H1 (cell line): Measurements from ENCODE around the gene SSBP3. TPM values are rescaled to one million over a fixed set of nuclear protein-coding genes. Genes with fewer than 3 reads are reported as not detected.

Experiments used
- CTCF ChIA-PET: fragments of 300-600 bp; sonication (Branson Sonifier 250); formaldehyde crosslinking; loops from one replicate; lab custom pipeline; 2021; ENCODE audit not compliant: partially characterized antibody; lab: Charles Lee
- POLR2A ChIA-PET: fragments of 300-600 bp; sonication (Branson Sonifier 250); formaldehyde crosslinking; loops from one replicate; lab custom pipeline; 2021; ENCODE audit warnings: inconsistent platforms; ENCODE audit not compliant: partially characterized antibody; lab: Charles Lee
- DNase-seq, 2 experiments: peaks; one replicate each; pipeline versions ENCODE4 v3.0.0 to v3.0.0-alpha.2; 2010 to 2022; ENCODE audit warnings: low spot score in 2 of 2, low read depth in 1 of 2, mixed read lengths in 1 of 2
- FAIRE-seq: peaks from 2 replicates; lab custom pipeline; 2011; peaks lifted over from hg19 to GRCh38; lab: Jason Lieb, UNC
- H2AFZ ChIP-seq: 2 replicates; pipeline ENCODE4 v1.8.1; 2012; ENCODE audit warnings: low read length, inconsistent platforms
- H2AK5ac ChIP-seq: 2 replicates; pipeline ENCODE4 v1.6.1; 2013; ENCODE audit warnings: low read depth, low read length
- H2BK120ac ChIP-seq: replicated peaks from 2 replicates; pipeline ENCODE3; 2013; ENCODE audit warnings: low read depth, low read length, inconsistent platforms
- H2BK12ac ChIP-seq: 2 replicates; pipeline ENCODE4 v1.6.1; 2013; ENCODE audit warnings: low read depth, low read length
- H2BK15ac ChIP-seq: 2 replicates; pipeline ENCODE4 v1.6.1; 2013; ENCODE audit warnings: low read length
- H2BK20ac ChIP-seq: 2 replicates; pipeline ENCODE4 v1.6.1; 2013; ENCODE audit warnings: low read length
- H2BK5ac ChIP-seq: 2 replicates; pipeline ENCODE4 v1.6.1; 2013; ENCODE audit warnings: low read depth, low read length
- H3K14ac ChIP-seq: 2 replicates; pipeline ENCODE4 v1.6.1; 2013; ENCODE audit warnings: inconsistent platforms; ENCODE audit not compliant: insufficient read length
- H3K18ac ChIP-seq: 2 replicates; pipeline ENCODE4 v1.6.1; 2013; ENCODE audit warnings: low read length; ENCODE audit errors: extremely low read depth
- H3K23ac ChIP-seq: 2 replicates; pipeline ENCODE4 v1.6.1; 2013; ENCODE audit warnings: inconsistent platforms; ENCODE audit not compliant: insufficient read length
- H3K23me2 ChIP-seq: 2 replicates; pipeline ENCODE4 v1.6.1; 2013; ENCODE audit warnings: low read depth, low read length
- H3K27ac ChIP-seq: 2 replicates; pipeline ENCODE4 v1.6.1; 2011; ENCODE audit warnings: low read depth, low read length, inconsistent platforms
- H3K27me3 ChIP-seq, 4 experiments: replicated peaks in 1 of 4; 1 replicate in 1 of 4; 2 replicates in 3 of 4; pipeline versions ENCODE4 v1.6.1 to v1.8.1; 2011 to 2013; ENCODE audit warnings: low read length in 3 of 4, mild to moderate bottlenecking in 3 of 4, inconsistent platforms in 2 of 4, mixed read lengths in 2 of 4, moderate library complexity in 1 of 4; ENCODE audit not compliant: control insufficient read depth in 3 of 4, insufficient read depth in 3 of 4; ENCODE audit errors: extremely low read depth in 1 of 4
- H3K36me3 ChIP-seq, 4 experiments: 2 replicates each; pipeline versions ENCODE4 v1.6.1 to v1.8.1; 2011 to 2013; ENCODE audit warnings: mild to moderate bottlenecking in 4 of 4, low read length in 3 of 4, moderate library complexity in 2 of 4, control low read depth in 1 of 4, inconsistent platforms in 1 of 4; ENCODE audit not compliant: insufficient read depth in 4 of 4, control insufficient read depth in 2 of 4
- H3K4ac ChIP-seq: replicated peaks from 2 replicates; pipeline ENCODE3; 2013; ENCODE audit warnings: low read length, low read depth, mixed read lengths, inconsistent platforms; ENCODE audit not compliant: insufficient read length
- H3K4me1 ChIP-seq, 4 experiments: replicated peaks in 1 of 4; 1 replicate in 1 of 4; 2 replicates in 3 of 4; pipeline versions ENCODE4 v1.6.1 to v1.8.1; 2011 to 2013; ENCODE audit warnings: low read length in 3 of 4, inconsistent platforms in 2 of 4, mixed read lengths in 1 of 4; ENCODE audit not compliant: insufficient read depth in 4 of 4, control insufficient read depth in 3 of 4
- H3K4me2 ChIP-seq, 2 experiments: 2 replicates each; pipeline versions ENCODE4 v1.6.1 to v1.8.1; 2011 to 2013; ENCODE audit warnings: low read depth in 2 of 2, low read length in 2 of 2, control low read depth in 1 of 2, inconsistent platforms in 1 of 2, mild to moderate bottlenecking in 1 of 2; ENCODE audit not compliant: insufficient read depth in 1 of 2
- H3K4me3 ChIP-seq, 4 experiments: fragments of 200-600, 300-600 bp in 1 of 4; sonication (generic), shearing (Covaris generic), sonication (Bioruptor Twin) in 1 of 4; 2 replicates each; pipeline versions ENCODE4 v1.5.1 to v1.8.1; 2011 to 2016; ENCODE audit warnings: low read length in 4 of 4, low read depth in 3 of 4, control low read depth in 2 of 4, inconsistent platforms in 2 of 4, mild to moderate bottlenecking in 2 of 4, mixed read lengths in 1 of 4, moderate library complexity in 1 of 4; ENCODE audit not compliant: insufficient read depth in 2 of 4; ENCODE audit errors: extremely low read depth in 1 of 4
- H3K56ac ChIP-seq: replicated peaks from 2 replicates; pipeline ENCODE3; 2013; ENCODE audit warnings: low read depth, mild to moderate bottlenecking, mixed read lengths, low read length, inconsistent platforms; ENCODE audit not compliant: insufficient read length
- H3K79me1 ChIP-seq: 2 replicates; pipeline ENCODE4 v1.6.1; 2013; ENCODE audit warnings: low read depth, low read length, control low read depth
- H3K79me2 ChIP-seq, 2 experiments: 2 replicates each; pipeline versions ENCODE4 v1.6.1 to v1.8.1; 2012 to 2013; ENCODE audit warnings: low read length in 2 of 2, mild to moderate bottlenecking in 2 of 2, inconsistent platforms in 1 of 2; ENCODE audit not compliant: insufficient read depth in 2 of 2, control insufficient read depth in 1 of 2
- H3K9ac ChIP-seq, 4 experiments: replicated peaks in 1 of 4; 1 replicate in 1 of 4; 2 replicates in 3 of 4; pipeline versions ENCODE4 v1.6.1 to v1.8.1; 2011 to 2013; ENCODE audit warnings: low read depth in 3 of 4, low read length in 3 of 4, control low read depth in 2 of 4, mild to moderate bottlenecking in 2 of 4, moderate library complexity in 2 of 4, inconsistent platforms in 1 of 4; ENCODE audit errors: extremely low read depth in 1 of 4
- H3K9me3 ChIP-seq, 2 experiments: 2 replicates each; pipeline versions ENCODE4 v1.6.1 to v1.8.1; 2012 to 2013; ENCODE audit warnings: mild to moderate bottlenecking in 2 of 2, moderate library complexity in 2 of 2, control low read depth in 1 of 2, inconsistent platforms in 1 of 2, low read depth in 1 of 2, low read length in 1 of 2, mixed read lengths in 1 of 2; ENCODE audit not compliant: insufficient read depth in 2 of 2
- H4K20me1 ChIP-seq, 2 experiments: replicated peaks in 1 of 2; 2 replicates each; pipeline versions ENCODE3 to v1.8.1; 2011 to 2013; ENCODE audit warnings: inconsistent platforms in 2 of 2, low read length in 2 of 2, mild to moderate bottlenecking in 1 of 2; ENCODE audit not compliant: insufficient read depth in 2 of 2, control insufficient read depth in 1 of 2
- H4K5ac ChIP-seq: 2 replicates; pipeline ENCODE4 v1.6.1; 2013; ENCODE audit warnings: low read length, low read depth, mixed read lengths, inconsistent platforms; ENCODE audit not compliant: insufficient read length
- H4K8ac ChIP-seq: 2 replicates; pipeline ENCODE4 v1.8.0; 2013; ENCODE audit warnings: mild to moderate bottlenecking, moderate library complexity, low read length, inconsistent platforms; ENCODE audit not compliant: insufficient read depth; ENCODE audit errors: extremely low read depth
- H4K91ac ChIP-seq: replicated peaks from 2 replicates; pipeline ENCODE3; 2013; ENCODE audit warnings: low read length, mixed read lengths, inconsistent platforms; ENCODE audit not compliant: insufficient read length
- BCL11A ChIP-seq, 2 experiments: IDR thresholded peaks; one replicate each; pipeline ENCODE4 v1.6.1; 2011; ENCODE audit warnings: low read depth in 2 of 2, low read length in 2 of 2, mild to moderate bottlenecking in 2 of 2
- FOSL1 ChIP-seq: IDR thresholded peaks from 2 replicates; pipeline ENCODE4 v1.6.1; 2011; ENCODE audit warnings: mild to moderate bottlenecking, low read depth, low read length, moderate library complexity; ENCODE audit not compliant: insufficient read depth
- GTF2F1 ChIP-seq: IDR thresholded peaks from 2 replicates; pipeline ENCODE4 v1.6.1; 2012; ENCODE audit warnings: low read depth, low read length, improper control_type of control experiment, borderline replicate concordance
- KDM5A ChIP-seq: fragments of 200-600 bp; IDR thresholded peaks from 2 replicates; pipeline ENCODE4 v1.7.1; 2012; ENCODE audit warnings: mild to moderate bottlenecking, low read length, inconsistent platforms, mixed read lengths
- PHF8 ChIP-seq: fragments of 200-600 bp; sonication (generic); conservative IDR thresholded peaks from 2 replicates; pipeline ENCODE4 v1.7.1; 2012; ENCODE audit warnings: low read depth, mild to moderate bottlenecking, inconsistent platforms, low read length, moderate library complexity
- SAP30 ChIP-seq: fragments of 300-600 bp; sonication (generic); IDR thresholded peaks from 2 replicates; pipeline ENCODE4 v1.7.1; 2012; ENCODE audit warnings: low read length, moderate library complexity, mild to moderate bottlenecking, inconsistent platforms; ENCODE audit not compliant: insufficient read depth, insufficient replicate concordance
- SRF ChIP-seq: IDR thresholded peaks from 2 replicates; pipeline ENCODE4 v1.6.1; 2011; ENCODE audit warnings: mild to moderate bottlenecking, low read depth, low read length, moderate library complexity
- YY1 ChIP-seq: IDR thresholded peaks from 2 replicates; pipeline ENCODE4 v1.6.1; 2011; ENCODE audit warnings: low read depth, mild to moderate bottlenecking, low read length
- WGBS, 2 experiments: shearing (Covaris generic) in 1 of 2; methylation state at CpG; one replicate each; pipeline versions ENCODE4 v1.1.6 to v1.1.7; 2013 to 2015; ENCODE audit warnings: low lambda C conversion rate in 2 of 2, mixed read lengths in 2 of 2, inconsistent platforms in 1 of 2, low coverage in 1 of 2, missing lambda C conversion rate in 1 of 2; ENCODE audit not compliant: insufficient replicate concordance in 2 of 2, insufficient coverage in 1 of 2, insufficient read length in 1 of 2; ENCODE audit errors: extremely low coverage in 1 of 2, missing lambda C conversion rate in 1 of 2; 5-methylcytosine and 5-hydroxymethylcytosine counted together
- polyA plus RNA-seq, 7 experiments: library from polyadenylated mRNA; depleted of rRNA in 3 of 7; stranded (reverse) in 5 of 7; unstranded in 2 of 7; fragments of >200 nt in 5 of 7; fragments of 200-250 nt in 2 of 7; gene quantifications; 1 replicate in 5 of 7; 2 replicates in 1 of 7; 4 replicates in 1 of 7; pipeline versions ENCODE4 v1.2.1 to v1.2.3, GENCODE V29; 2011 to 2013; ENCODE audit warnings: missing spikeins in 2 of 7, mixed read lengths in 2 of 7
- total RNA-seq: library from RNA; stranded (reverse); fragmentation: NEBNext Ultra II Directional; extraction: Animal tissue kit (Norgen Biotek cat#: 25700); gene quantifications from 2 replicates; pipeline ENCODE4 v1.2.1, GENCODE V29; 2021
- TF ChIP-seq, protein P1 (sequence below): IDR thresholded peaks from 2 replicates; pipeline ENCODE4 v1.6.1; 2012; ENCODE audit warnings: inconsistent platforms
- TF ChIP-seq, protein P2 (sequence below), 3 experiments: IDR thresholded peaks; 1 replicate in 2 of 3; 2 replicates in 1 of 3; pipeline versions ENCODE4 v1.5.1 to v1.6.1; 2011; ENCODE audit warnings: low read length in 3 of 3, mild to moderate bottlenecking in 3 of 3, inconsistent platforms in 2 of 3, low read depth in 1 of 3, moderate library complexity in 1 of 3; ENCODE audit not compliant: insufficient read depth in 1 of 3; ENCODE audit errors: control extremely low read depth in 1 of 3

The SSBP3 gene
- total and polyA plus RNA-seq, 2 of the 8 experiments (the other 6 are each of a cell fraction or from before 2014, with no cell fraction given) = 99.7 to 133 TPM

DNA sequence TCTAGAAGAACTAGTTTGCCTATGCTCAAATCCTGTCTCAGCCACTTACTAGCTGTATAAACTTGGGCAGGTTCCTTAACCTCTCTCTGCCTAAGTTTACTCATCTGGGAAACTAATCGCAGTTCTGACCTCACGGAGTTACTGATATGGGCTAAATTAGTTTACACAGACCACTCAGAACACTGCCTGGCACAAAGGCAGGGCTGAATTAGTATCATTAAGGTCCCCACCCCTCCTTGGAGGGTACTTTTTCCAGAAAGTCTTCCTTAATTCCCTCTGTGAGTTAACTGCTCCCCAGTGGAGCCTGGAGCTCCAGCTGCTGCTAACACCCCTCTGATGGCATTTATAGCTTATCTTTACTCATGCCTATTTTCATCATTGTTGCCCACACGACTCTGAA, 40.3 kb downstream of the SSBP3 start:
- no peak overlapping the region for H3K14ac ChIP-seq
- H4K8ac ChIP-seq = no peak overlapping the region
- no peak overlapping the region for H3K56ac ChIP-seq
- no peak overlapping the region; the same call in 1 of the 2 replicates for H2BK15ac ChIP-seq
- H3K79me1 ChIP-seq = peaks cover 15% of the 10 kb centered on the region; the same call in 1 of the 2 replicates
- H3K4me3 ChIP-seq = no peak overlapping the region
- 88% methylated on average over 3 of the region's 3 CpGs; no CpG with 5 or more reads in 1 of the 2 experiments for WGBS, 2 experiments
- H3K18ac ChIP-seq = no peak overlapping the region
- H2BK5ac ChIP-seq = peak overlapping the region; percentile 50
- no peaks in the 10 kb centered on the region for H3K23me2 ChIP-seq
- H3K9me3 ChIP-seq = no peaks in the 10 kb centered on the region
- FAIRE-seq (no peak), DNase-seq (no peak)
- no peak overlapping the region for H3K27ac ChIP-seq
- H3K23ac ChIP-seq = no peak overlapping the region
- no peak overlapping the region for H2AK5ac ChIP-seq
- H2BK12ac ChIP-seq = 0 out of 2 replicates have a peak overlapping the region, but pooled peaks have one; percentile 82
- H4K91ac ChIP-seq = no peak overlapping the region
- H3K4me1 ChIP-seq = peaks cover 9 to 35% (median 26%) of the 10 kb centered on the region in 4 experiments
- H3K27me3 ChIP-seq = no peaks in the 10 kb centered on the region
- ChIA-PET CTCF (interaction anchor here (0.7 to 8.3 kb wide), 11 partner anchors 11 to 97 kb away, joined by 3 to 69 read pairs (median 5); no protein-coding TSS in a partner anchor), POLR2A (interaction anchor here (1.0 to 3.9 kb wide), 5 partner anchors 11 to 166 kb away, joined by 3 to 16 read pairs (median 5); partner anchors contain the start of genes CYB5RL, MRPL37 and SSBP3)
- no peak overlapping the region for H3K4ac ChIP-seq
- no peak overlapping the region for H4K5ac ChIP-seq
- peak overlapping the region in 1 of 2 experiments; percentile 34; a peak in 1 of 4 replicates for H3K4me2 ChIP-seq
- H3K9ac ChIP-seq = no peak overlapping the region
- no peak overlapping the region for H2BK20ac ChIP-seq
- no peak overlapping the region for H2AFZ ChIP-seq
- peaks cover 0 to 20% of the 10 kb centered on the region in 2 experiments for H4K20me1 ChIP-seq
- no peak overlapping the region for H2BK120ac ChIP-seq
- peaks cover 18 to 98% of the 10 kb centered on the region in 2 experiments for H3K79me2 ChIP-seq
- H3K36me3 ChIP-seq = peaks cover 0 to 11% (median 2%) of the 10 kb centered on the region in 4 experiments; a peak in 3 of 8 replicates
- TF ChIP-seq, protein P1, sequence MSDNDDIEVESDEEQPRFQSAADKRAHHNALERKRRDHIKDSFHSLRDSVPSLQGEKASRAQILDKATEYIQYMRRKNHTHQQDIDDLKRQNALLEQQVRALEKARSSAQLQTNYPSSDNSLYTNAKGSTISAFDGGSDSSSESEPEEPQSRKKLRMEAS = no peak
- TF ChIP-seq GTF2F1 (no peak), YY1 (no peak), SRF (no peak), FOSL1 (no peak), KDM5A (no peak), BCL11A (IDR thresholded peaks at IDR 0.05; ENCODE audit: low read depth in 2 of 2, low read length in 2 of 2) (no peak), PHF8 (no peak), SAP30 (no peak)
- TF ChIP-seq, protein P2, sequence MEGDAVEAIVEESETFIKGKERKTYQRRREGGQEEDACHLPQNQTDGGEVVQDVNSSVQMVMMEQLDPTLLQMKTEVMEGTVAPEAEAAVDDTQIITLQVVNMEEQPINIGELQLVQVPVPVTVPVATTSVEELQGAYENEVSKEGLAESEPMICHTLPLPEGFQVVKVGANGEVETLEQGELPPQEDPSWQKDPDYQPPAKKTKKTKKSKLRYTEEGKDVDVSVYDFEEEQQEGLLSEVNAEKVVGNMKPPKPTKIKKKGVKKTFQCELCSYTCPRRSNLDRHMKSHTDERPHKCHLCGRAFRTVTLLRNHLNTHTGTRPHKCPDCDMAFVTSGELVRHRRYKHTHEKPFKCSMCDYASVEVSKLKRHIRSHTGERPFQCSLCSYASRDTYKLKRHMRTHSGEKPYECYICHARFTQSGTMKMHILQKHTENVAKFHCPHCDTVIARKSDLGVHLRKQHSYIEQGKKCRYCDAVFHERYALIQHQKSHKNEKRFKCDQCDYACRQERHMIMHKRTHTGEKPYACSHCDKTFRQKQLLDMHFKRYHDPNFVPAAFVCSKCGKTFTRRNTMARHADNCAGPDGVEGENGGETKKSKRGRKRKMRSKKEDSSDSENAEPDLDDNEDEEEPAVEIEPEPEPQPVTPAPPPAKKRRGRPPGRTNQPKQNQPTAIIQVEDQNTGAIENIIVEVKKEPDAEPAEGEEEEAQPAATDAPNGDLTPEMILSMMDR (IDR thresholded peaks at IDR 0.05; ENCODE audit: control extremely low read depth in 1 of 3, insufficient read depth in 1 of 3, low read depth in 1 of 3, low read length in 3 of 3) = no peak
